ENCODE measurements around the gene ZNF20. TPM values are rescaled to one million over a fixed set of nuclear protein-coding genes. Genes with fewer than 3 reads are reported as not detected.

The ZNF20 gene
- total RNA-seq: 1 to 10 TPM in 5 of 6 experiments, under 1 TPM in 1; 0.98 to 2.7 (median 1.5) TPM
- long read RNA-seq: 0 reads

DNA sequence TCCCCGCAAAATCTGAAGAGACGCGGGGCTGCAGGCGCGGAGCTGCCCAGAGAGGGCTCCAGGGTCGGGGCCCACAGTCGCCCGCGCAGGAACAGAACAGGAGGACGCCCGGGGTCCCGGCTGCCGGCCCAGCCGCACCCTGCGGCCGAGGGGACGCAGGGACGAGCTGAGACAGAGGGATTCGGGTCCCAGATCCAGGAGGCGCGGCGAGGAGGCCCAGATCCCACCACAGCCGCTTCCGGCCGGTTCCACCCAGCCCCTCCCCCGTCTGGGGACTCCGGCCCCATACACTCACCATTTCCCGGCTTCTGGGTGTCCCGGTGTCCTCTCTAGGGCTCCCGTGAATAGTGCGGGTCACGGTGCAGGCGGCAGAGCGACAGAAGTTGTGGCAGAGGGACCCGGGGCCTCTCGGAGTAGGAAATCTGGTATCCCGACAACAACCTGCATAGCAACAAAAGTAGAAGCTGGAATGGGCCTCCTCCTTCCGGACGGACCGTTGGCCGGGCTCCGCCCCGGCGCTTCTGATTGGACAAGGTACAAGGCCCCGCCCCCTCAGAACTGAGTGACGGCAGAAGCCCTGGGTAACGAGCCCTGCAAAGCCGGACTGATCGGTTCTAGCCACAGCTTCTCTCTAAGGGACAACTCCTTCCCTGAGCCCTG, at the start of gene ZNF20:
Gene ZNF20, minus strand, starts transcription at position 466 of the 660 bp plus-strand sequence. Its CDS starts 168 bp downstream, at position 298.
- peak within 1 kb of the TSS; percentile 82 to 94 (median 87) for H3K4me3 ChIP-seq
- intact Hi-C loops (cut with DNase I): loop anchor here (5.0 to 10.0 kb wide), 3 partner anchors 73 to 255 kb away; partner anchors contain the start of genes ZNF69 (in 1 of the 2) and ZNF878 (in 1 of the 2)
- DNase-seq (peak; percentile 97), ATAC-seq (peak; percentile 98 to 99 (median 98))
- H3K27me3 ChIP-seq: no peaks in the 10 kb centered on the region
- TF ChIP-seq, protein P1, sequence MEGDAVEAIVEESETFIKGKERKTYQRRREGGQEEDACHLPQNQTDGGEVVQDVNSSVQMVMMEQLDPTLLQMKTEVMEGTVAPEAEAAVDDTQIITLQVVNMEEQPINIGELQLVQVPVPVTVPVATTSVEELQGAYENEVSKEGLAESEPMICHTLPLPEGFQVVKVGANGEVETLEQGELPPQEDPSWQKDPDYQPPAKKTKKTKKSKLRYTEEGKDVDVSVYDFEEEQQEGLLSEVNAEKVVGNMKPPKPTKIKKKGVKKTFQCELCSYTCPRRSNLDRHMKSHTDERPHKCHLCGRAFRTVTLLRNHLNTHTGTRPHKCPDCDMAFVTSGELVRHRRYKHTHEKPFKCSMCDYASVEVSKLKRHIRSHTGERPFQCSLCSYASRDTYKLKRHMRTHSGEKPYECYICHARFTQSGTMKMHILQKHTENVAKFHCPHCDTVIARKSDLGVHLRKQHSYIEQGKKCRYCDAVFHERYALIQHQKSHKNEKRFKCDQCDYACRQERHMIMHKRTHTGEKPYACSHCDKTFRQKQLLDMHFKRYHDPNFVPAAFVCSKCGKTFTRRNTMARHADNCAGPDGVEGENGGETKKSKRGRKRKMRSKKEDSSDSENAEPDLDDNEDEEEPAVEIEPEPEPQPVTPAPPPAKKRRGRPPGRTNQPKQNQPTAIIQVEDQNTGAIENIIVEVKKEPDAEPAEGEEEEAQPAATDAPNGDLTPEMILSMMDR (IDR thresholded peaks at IDR 0.05): no peak
- TF ChIP-seq POLR2A (IDR thresholded peaks at IDR 0.05): peak; percentile 24
- H3K27ac ChIP-seq: peak within 1 kb of the TSS; percentile 53 to 68 (median 60)
- peaks cover 0 to 9% (median 4%) of the 10 kb centered on the region in 4 donors for H3K36me3 ChIP-seq
- peaks cover 0 to 6% (median 1%) of the 10 kb centered on the region in 4 donors for H3K4me1 ChIP-seq
- H3K9me3 ChIP-seq: no peaks in the 10 kb centered on the region
- under 1% methylated on average over 24 of the region's 49 CpGs for WGBS (ENCODE audit: insufficient coverage, low coverage, low lambda C conversion rate, missing lambda C conversion rate)

DNA sequence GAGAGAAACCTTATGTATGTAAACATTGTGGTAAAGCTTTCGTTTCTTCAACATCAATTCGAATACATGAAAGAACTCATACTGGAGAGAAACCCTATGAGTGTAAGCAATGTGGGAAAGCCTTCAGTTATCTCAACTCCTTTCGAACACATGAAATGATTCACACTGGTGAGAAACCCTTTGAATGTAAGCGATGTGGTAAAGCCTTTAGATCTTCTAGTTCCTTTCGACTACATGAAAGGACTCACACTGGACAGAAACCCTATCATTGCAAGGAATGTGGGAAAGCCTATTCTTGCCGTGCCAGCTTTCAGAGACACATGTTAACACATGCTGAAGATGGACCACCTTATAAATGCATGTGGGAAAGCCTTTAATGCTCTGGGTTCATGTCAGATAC, 47.5 kb upstream of the ZNF20 start:
- TF ChIP-seq POLR2A (IDR thresholded peaks at IDR 0.05): no peak
- Histone ChIP-seq H3K4me1 (no peaks in the 10 kb centered on the region), H3K27ac (no peak overlapping the region), H3K27me3 (no peaks in the 10 kb centered on the region), H3K36me3 (peaks cover 8 to 34% (median 19%) of the 10 kb centered on the region in 4 donors), H3K4me3 (no peak overlapping the region), H3K9me3 (peaks cover 0 to 57% (median 29%) of the 10 kb centered on the region in 4 donors)
- no peak for DNase-seq
- ATAC-seq: no peak
- intact Hi-C loops (cut with DNase I): no loop called here
- WGBS (ENCODE audit: insufficient coverage, low coverage, low lambda C conversion rate, missing lambda C conversion rate): 95% methylated on average over 6 of the region's 6 CpGs

DNA sequence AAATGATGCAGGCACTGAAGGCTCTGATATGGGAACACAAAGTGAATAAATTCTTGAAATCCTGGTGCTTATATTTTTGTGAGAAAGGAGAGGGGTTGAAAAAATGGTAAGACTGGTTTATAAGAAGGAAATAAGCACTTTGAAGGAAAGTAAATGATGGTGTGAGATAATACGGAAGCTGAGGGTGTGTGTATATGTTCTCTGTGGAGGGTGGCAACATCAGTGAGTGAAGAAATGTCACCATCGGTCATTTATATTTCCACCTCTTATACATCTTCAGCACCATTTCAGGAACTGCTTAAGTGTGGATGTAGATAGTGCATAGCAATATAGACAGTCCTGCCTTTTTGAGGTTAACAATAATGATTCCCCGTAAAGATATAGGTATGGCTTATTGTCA, 40.2 kb upstream of the ZNF20 start:
- TF ChIP-seq, protein P1 (IDR thresholded peaks at IDR 0.05): no peak
- TF ChIP-seq POLR2A (IDR thresholded peaks at IDR 0.05): no peak
- no peak overlapping the region for H3K4me3 ChIP-seq

DNA sequence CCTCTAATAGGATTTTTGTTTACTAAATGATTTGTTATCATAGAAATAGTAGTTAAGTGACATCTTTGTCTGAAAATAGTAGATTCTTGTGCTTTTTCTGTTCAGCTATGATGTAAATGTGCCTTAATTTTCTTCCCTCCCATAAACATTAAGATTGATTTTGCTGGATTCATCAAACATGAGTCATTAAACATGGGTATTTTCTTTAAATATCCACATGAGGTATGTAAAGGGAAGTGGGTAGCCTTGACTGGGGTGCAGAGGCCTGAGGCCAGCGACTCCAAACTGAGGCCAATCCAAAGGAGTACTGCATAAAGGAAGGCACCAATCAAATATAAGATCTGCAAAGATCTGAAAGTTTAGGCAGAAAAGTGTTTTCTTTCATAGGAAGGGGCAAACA, 26.5 kb upstream of the ZNF20 start:
- 69% methylated on average over 1 of the region's 1 CpG for WGBS (ENCODE audit: insufficient coverage, low coverage, low lambda C conversion rate, missing lambda C conversion rate)

More for the DNA sequence above, 40.2 kb upstream of the ZNF20 start:
- no peaks in the 10 kb centered on the region for H3K4me1 ChIP-seq
- no peaks in the 10 kb centered on the region for H3K27me3 ChIP-seq
- no peak overlapping the region for H3K27ac ChIP-seq
- H3K9me3 ChIP-seq: peaks cover 0 to 18% (median 7%) of the 10 kb centered on the region in 4 donors
- 93% methylated on average over 3 of the region's 3 CpGs for WGBS (ENCODE audit: insufficient coverage, low coverage, low lambda C conversion rate, missing lambda C conversion rate)
- DNase-seq: no peak
- no peak for ATAC-seq
- H3K36me3 ChIP-seq: peaks cover 0 to 4% (median 0%) of the 10 kb centered on the region in 4 donors
- intact Hi-C loops (cut with DNase I): no loop called here

More for the DNA sequence above, 26.5 kb upstream of the ZNF20 start:
- Histone ChIP-seq H3K27me3 (no peaks in the 10 kb centered on the region), H3K27ac (no peak overlapping the region), H3K36me3 (peaks cover 0 to 3% (median under 1%) of the 10 kb centered on the region in 4 donors), H3K9me3 (no peaks in the 10 kb centered on the region), H3K4me1 (peaks cover 0 to 8% (median 2%) of the 10 kb centered on the region in 4 donors), H3K4me3 (no peak overlapping the region)
- ATAC-seq (no peak), DNase-seq (no peak)
- TF ChIP-seq, protein P1 (IDR thresholded peaks at IDR 0.05): no peak
- TF ChIP-seq POLR2A (IDR thresholded peaks at IDR 0.05): no peak
- intact Hi-C loops (cut with DNase I): no loop called here
